Muscle of back (tissue), 11 donors: ENCODE data around the gene SP1. TPM values are rescaled to one million over a fixed set of nuclear protein-coding genes. Genes with fewer than 3 reads are reported as not detected.
"Not testable (repeated sequence)": the region's sequence is repeated elsewhere in the genome, so short reads cannot be mapped to it uniquely, and the experiment has no call there.

Source experiments
- DNase-seq, 3 donors: peaks; one replicate each; pipeline versions ENCODE4 v3.0.0 to v3.0.0-alpha.2; 2013
- polyA plus RNA-seq, 10 donors: library from polyadenylated mRNA; unstranded; fragments of 120-200 nt; gene quantifications; one replicate each; pipeline ENCODE4 v1.2.1, GENCODE V29; 2013; ENCODE audit not compliant: insufficient read length in 10 of 10

Gene SP1
- polyA plus RNA-seq, 10 donors: 31.0 to 46.7 (median 40.0) TPM

DNA sequence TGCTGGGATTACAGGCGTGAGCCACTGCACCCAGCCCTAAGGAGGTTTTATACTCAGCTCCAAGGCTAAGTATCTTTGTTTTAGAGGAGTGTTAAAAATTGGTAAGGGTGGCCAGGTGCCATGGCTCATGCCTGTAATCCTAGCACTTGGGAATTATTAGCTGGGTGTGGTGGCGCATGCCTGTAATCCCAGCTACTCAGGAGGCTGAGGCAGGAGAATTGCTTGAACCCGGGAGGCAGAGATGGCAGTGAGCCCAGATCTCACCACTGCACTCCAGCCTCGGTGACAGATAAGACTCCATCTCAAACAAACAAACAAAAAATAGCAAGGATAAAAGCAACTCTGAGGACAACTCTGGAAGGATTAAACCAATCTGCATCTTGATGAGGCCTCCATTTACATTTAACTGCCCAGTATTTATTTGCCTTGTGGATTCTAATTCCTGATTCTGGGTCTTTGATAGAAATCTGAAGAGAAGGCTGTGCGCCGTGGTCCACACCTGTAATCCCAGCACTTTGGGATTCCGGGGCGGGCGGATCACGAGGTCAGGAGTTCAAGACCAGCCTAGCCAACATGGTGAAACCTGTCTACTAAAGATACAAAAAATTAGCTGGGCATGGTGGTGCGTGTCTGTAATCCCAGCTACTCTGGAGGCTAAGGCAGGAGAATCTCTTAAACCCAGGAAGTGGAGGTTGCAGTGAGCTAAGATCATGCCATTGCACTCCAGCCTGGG is 64.8 kb downstream of the SP1 start:
- not testable (repeated sequence) for DNase-seq

GRCh38 chr12:53450936-53451335 is 71.0 kb downstream of the SP1 start:
- no peak for DNase-seq

GRCh38 chr12:53451661-53452158 is 71.7 kb downstream of the SP1 start, which contains the start of gene PCBP2:
Gene PCBP2 (plus strand): TSS chr12:53452102. CDS start chr12:53454801, 2,699 bp downstream.
- DNase-seq: peak; percentile 99 to 100 (median 99)

DNA sequence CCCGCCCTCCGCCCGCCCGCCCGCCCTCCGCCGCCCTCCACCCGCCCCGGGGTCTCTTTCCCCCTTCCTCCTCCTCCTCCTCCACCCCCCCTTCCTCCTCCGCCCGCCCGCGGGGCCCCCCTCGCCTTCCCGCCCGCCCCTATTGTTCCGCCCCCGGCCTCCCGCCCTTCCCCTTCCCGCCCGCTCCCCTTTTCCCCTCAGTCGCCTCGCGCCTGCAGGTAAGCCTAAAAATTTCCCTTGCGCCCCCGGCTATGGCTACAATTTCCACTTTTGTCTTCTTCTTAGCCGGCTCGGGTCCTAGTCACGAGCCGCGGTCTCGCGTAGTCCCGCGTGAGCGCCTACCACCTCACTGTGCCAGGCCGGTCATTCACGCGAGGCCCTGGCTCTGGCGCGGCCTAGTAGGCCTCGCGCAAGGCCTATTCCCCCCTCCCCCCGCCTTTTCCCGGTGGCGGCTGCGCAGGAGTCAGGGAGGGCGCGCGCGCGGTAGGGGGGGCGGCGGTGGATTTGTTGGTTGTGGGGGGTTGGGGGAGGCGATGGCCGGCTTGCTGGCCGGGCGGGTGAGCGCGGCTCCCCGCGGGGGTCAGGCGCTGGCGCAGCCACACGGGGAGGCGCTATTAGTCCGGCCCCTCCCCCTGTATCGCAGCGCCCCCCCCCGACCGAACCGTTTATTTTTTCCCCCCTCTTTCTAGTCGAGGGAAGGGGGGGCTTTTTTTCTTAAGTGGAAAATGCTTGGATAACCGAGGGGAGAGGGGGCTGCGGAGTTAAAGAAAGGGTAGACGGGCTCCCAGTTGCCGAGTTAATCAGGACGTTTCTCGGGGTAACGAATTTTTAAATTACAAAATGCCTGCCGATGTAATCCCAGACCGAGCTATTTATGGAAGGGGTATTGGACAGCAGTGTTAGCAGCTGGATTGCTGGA is 72.4 kb downstream of the SP1 start:
- DNase-seq: peak; percentile 82 to 94 (median 90)

DNA sequence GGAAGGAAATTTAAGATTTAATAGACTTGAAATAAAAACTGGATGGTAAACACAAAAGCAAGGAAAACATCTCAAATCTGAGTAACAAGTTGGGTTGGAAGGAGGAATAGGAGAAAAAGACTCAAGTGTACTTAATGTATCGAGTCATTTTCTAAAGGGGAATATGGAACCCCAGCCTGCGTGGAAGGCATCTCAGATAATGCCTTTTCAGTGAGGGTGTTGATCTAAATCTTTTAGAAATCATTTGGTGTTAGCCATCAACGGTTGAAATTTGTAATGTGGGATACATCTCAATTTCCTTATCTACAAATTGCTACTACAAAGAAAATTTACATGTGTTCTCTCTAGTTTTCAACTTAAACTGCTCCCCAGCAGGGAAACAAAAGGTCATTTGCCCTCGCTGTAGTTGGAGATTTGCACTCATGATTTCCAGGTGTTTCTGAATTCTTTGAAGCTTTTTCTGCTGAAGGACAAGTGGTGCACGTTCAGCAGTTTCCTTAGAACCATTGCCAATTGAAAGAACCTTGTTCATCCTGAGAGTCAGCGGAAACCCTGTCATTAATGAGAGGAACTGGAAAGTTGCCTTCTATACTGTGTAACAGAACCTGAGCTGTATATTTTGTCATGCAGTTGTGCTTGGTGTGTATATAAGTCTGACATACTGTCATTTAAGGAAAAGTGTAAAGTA is 74.1 kb downstream of the SP1 start:
- no peak for DNase-seq

- no peak for DNase-seq
Measured at GRCh38 chr12:53454707-53455106, 74.7 kb downstream of the SP1 start.

DNA sequence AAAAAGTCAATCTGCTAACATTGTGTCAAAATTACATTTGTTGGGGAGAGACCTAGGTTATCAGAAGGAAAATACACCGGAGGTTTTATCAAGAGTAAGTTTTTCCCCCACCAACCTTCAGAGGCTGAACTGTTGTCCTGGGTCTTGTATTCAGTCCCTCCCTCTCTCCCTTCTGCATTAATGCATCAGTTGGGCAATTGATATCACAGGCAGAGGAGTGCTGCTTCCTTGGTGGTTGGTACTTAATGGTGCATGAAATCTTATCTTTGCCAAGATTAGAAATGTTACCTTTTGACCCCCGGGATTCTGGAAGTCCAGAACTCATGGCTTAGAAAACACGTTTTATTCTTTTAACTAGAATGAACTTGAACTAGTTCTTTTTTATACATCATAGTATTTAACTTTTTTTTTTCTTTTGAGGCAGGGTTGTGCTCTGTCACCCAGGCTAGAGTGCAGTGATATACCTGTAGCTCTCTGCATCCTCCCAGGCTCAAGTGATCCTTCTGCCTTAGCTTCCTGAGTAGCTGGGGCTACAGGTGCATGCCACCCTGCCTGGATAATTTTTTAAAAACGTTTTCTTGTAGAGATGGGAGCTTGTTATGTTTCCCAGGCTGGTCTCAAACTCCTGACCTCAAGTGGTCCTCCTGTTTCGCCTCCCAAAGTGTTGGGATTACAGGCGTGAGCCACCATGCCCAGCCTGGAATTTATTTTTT is 76.8 kb downstream of the SP1 start:
- no peak for DNase-seq

GRCh38 chr12:53459097-53459496 is 79.1 kb downstream of the SP1 start:
- DNase-seq: no peak

DNA sequence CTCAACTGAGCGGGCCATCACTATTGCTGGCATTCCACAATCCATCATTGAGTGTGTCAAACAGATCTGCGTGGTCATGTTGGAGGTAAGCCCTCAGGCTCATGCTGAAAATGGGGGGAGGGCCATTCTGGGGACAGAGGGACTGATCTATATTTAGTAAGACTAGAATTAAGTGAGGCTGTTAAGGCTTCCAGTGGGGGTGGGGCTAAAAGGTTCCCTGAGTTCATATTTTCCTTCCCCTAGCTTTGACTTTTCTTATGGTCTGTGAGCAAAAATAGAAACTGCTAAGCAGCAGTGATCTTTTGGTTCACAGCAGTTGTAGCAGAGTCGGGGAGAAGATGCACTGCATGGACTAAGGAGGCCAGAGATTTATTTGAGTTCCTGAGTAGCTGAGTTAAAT is 81.1 kb downstream of the SP1 start:
- no peak for DNase-seq

- no peak for DNase-seq
Measured at GRCh38 chr12:53461591-53461990, 81.6 kb downstream of the SP1 start.

DNA sequence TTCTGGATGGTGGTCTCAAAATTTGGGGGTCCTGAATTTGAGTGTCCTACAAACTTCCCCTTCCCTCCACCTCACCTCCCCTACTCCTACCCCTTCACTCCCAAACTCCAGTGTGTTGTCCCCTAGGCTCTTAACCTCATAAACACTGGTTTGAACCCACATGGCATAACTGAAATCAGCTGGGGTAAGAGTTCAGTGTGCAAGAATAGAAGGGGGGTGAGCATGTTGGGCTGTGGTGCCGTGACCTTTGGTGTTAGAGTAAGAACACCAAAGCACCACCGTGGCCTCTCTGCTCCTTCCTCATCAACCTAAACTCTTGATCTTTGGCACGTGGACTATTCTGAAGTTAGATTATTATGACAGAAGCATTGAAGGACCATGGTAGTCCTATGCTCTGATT is 83.0 kb downstream of the SP1 start:
- DNase-seq: no peak

DNA sequence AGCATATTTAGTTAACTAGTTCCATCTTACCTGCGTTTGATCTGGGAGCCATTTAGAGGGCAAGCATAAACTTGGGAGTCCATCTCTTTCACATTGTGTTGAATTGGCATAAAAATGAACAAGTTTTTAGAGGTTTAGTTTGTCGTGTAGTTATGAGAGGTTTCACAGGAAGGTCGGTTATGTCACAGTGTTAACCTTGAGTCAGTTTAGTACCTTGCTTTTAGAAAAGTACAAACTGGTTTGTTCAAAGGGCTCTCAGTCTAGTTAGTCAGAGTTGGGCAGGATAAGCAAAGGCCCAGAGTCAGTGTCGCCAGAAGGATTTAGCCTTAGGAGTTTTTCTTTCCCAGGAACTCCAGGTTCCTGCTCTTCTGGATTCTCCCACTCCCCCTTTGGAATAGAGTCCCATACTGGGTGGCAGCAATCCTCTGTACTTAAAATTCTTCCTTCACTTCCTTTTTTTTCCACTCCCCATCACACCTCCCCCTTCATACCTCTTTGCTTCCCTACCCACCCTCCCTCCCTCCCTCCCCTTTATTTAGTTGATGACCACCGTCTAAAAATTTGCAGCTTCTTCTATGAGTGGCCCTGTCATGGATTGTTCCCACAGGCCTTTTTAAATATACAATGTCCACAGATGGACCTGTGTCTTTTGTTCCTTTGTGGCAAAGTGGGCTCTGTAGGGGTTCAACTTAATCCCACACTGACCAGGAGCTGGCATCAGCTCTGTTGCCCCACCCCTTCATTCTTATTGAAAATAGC is 84.0 kb downstream of the SP1 start:
- no peak for DNase-seq

DNA sequence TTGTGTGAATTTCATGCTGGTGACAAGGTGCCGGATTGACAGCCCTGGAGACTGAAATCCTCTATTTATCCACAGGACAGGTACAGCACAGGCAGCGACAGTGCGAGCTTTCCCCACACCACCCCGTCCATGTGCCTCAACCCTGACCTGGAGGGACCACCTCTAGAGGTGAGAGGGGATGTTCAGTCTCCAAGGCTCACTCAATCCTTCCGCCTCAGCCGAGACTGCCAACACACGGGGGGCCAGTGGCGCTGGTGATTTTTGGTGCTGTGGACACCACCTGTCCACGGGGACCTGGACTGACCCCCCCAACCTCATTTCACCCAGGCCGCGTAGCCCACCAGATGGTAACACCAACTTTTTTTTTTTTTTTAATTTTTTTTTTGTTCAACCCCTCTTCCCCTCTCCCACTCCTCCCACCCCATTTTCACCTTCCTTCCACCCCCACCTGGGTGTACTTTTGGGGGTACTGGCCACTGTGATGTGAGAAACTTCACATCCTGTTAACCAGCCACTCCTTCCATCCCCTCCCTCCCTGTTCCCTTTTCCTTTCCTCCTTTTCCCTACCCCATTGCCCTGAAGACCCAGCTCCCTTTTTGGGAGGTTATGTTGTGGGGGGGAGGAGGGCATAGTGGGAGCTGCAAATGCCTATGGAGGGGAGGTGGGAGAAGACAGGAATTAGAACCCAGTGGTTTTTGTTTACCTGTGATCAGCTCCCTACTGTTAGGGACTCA is 84.9 kb downstream of the SP1 start:
- no peak for DNase-seq

DNA sequence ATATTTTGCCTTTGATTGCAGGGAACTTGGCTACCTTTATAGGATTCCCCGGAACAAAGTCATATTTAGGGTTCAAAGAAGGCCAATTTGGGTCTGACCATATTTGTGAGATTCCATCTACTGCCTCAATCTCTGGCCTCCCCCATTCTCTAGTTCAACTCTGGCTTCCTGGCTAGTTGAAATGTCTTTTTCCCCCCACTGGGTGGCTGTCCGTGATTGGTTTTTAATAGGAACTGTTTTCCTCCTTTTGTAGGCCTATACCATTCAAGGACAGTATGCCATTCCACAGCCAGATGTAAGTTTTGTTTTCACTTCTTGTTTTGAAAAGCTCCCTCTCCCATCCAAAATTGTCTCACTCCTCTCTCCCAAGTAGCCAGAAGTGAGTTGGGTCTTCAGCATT is 85.7 kb downstream of the SP1 start:
- DNase-seq: no peak

Other genes starting within 250 kb of the SP1 start
- 10 to 100 TPM; 25.0 to 36.7 (median 28.3) TPM for gene ZNF740, start 199.5 kb upstream of the SP1 start, polyA plus RNA-seq
- 10 to 100 TPM; 18.5 to 75.7 (median 28.7) TPM for gene CSAD, start 199.3 kb upstream of the SP1 start, polyA plus RNA-seq
- 1 to 10 TPM in 5 of 10 donors, under 1 TPM in 5; 0.46 to 5.6 (median 0.93) TPM for gene ITGB7, start 172.9 kb upstream of the SP1 start, polyA plus RNA-seq
- 10 to 100 TPM; 17.8 to 45.7 (median 26.1) TPM for gene RARG, start 148.0 kb upstream of the SP1 start, polyA plus RNA-seq
- gene ESPL1, start 111.9 kb upstream of the SP1 start, polyA plus RNA-seq: 1 to 10 TPM; 3.6 to 8.6 (median 5.2) TPM
- 100 to 1,000 TPM; 481 to 551 (median 501) TPM for gene PFDN5, start 84.6 kb upstream of the SP1 start, polyA plus RNA-seq
- gene MYG1, start 80.5 kb upstream of the SP1 start, polyA plus RNA-seq: 10 to 100 TPM; 30.5 to 40.3 (median 33.3) TPM
- gene AAAS, start 58.6 kb upstream of the SP1 start, polyA plus RNA-seq: 10 to 100 TPM; 44.1 to 68.4 (median 49.4) TPM
- under 1 TPM in 5 of 10 donors, not detected in 5; 0.10 to 0.22 (median 0.20) TPM for gene SP7, start 43.8 kb upstream of the SP1 start, polyA plus RNA-seq
- gene AMHR2, start 43.7 kb downstream of the SP1 start, polyA plus RNA-seq: under 1 TPM in 2 of 10 donors, not detected in 8; 0.28 to 0.60 TPM
- gene PRR13, start 61.6 kb downstream of the SP1 start, polyA plus RNA-seq: 10 to 100 TPM; 39.2 to 58.4 (median 49.0) TPM
- 100 to 1,000 TPM; 505 to 651 (median 595) TPM for gene PCBP2, start 71.9 kb downstream of the SP1 start, polyA plus RNA-seq
- gene MAP3K12, start 119.3 kb downstream of the SP1 start, polyA plus RNA-seq: 10 to 100 TPM; 10.1 to 25.7 (median 13.5) TPM
- 10 to 100 TPM; 18.7 to 30.2 (median 22.3) TPM for gene TARBP2, start 121.1 kb downstream of the SP1 start, polyA plus RNA-seq
- gene NPFF, start 127.3 kb downstream of the SP1 start, polyA plus RNA-seq: 1 to 10 TPM in 3 of 10 donors, under 1 TPM in 2, not detected in 5; 0.28 to 1.7 (median 1.0) TPM
- 10 to 100 TPM; 36.2 to 61.9 (median 49.5) TPM for gene ATF7, start 246.2 kb downstream of the SP1 start, polyA plus RNA-seq